ENCODE results near the gene CCND2. TPM values are rescaled to one million over a fixed set of nuclear protein-coding genes. Genes with fewer than 3 reads are reported as not detected.

Gene CCND2
- total and polyA plus RNA-seq, 5 donors from 2014 or later = 51.8 to 206 (median 65.7) TPM

DNA sequence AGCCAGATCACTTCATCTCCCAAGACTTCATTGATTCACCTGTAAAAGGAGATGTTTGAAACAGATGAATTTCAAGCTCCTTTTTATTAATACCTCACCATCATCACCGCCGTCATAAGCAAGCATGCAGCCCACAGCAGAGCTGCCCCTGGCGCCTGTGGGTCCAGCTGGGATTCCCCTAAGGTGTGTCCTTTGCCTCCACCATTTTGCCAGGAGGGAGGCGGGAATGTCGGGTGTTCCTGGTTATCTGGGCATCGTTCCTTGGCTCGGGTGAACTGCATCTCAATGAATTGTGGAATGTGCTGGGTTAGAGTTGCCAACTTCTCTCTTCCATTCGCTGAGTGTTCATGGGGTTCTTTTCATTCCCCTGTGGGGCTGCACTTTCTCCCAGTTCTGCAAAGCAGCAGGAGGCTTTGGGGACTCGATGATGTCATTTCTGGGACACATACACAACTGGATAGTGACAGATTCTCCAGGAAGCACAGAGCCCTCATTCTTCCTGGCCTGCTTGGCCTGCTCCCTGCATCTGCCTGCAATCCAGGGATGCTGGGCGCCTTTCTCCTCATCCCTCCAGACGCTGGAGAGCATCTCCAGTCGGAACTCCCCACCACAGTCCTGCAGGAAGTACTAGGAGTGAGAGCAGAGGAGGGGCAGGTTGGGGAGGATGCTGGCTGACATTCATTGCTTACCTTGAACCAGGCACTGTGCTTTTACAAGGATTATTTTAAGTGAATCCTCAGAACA, 10.1 kb downstream of the CCND2 start:
- peak overlapping the region; percentile 69 to 92 (median 75) for H3K27ac Mint-ChIP-seq
- no peak overlapping the region for H3K4me3 ChIP-seq (ENCODE audit: low read depth, low read length)
- H3K4me3 Mint-ChIP-seq = peak overlapping the region; percentile 3 to 81 (median 32)
- H3K4me1 Mint-ChIP-seq = peaks cover 35 to 94% (median 70%) of the 10 kb centered on the region in 4 donors
- no peaks in the 10 kb centered on the region for H3K9me3 ChIP-seq (ENCODE audit: control insufficient read depth in 2 of 2, low read length in 2 of 2)
- no peaks in the 10 kb centered on the region for H3K27me3 ChIP-seq (ENCODE audit: control insufficient read depth, insufficient read depth, low read length)
- H3K27ac ChIP-seq (ENCODE audit: insufficient read depth, low read length, poor library complexity, severe bottlenecking) = no peak overlapping the region
- H3K4me1 ChIP-seq (ENCODE audit: control insufficient read depth, insufficient read depth, low read length, poor library complexity, severe bottlenecking) = peaks cover 91% of the 10 kb centered on the region
- H3K9me3 Mint-ChIP-seq = no peaks in the 10 kb centered on the region
- ATAC-seq (ENCODE audit: low read depth in 2 of 2) (no peak), DNase-seq (no peak)
- peaks cover 99% of the 10 kb centered on the region for H3K36me3 ChIP-seq (ENCODE audit: control insufficient read depth, insufficient read depth, low read length)
- no peaks in the 10 kb centered on the region for H3K27me3 Mint-ChIP-seq
- H3K36me3 Mint-ChIP-seq = peaks cover 61% of the 10 kb centered on the region

DNA sequence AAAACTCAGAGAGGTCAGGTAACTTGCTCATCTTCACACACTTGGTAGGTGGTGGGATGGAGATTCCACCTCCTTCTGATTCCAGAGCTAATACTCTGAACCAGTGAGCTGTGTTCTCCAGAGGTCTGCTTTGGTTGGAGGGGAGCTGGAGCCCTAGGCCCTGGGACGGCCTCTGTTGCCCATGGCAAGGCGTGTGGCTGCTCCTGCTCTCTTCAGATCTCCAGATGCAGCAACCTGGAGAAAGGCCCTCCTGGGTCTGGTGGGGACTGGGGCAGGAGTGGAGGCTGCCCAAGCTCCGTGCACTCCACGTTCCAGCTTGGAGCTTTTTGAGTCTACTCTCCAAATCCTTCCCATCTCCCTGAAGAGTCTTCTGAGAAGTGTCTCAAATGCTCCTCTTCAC, 10.7 kb downstream of the CCND2 start:
- peaks cover 30 to 94% (median 67%) of the 10 kb centered on the region in 4 donors for H3K4me1 Mint-ChIP-seq
- H3K9me3 Mint-ChIP-seq = no peaks in the 10 kb centered on the region
- H3K4me3 Mint-ChIP-seq = peak overlapping the region in 1 of 4 donors; percentile 19
- ATAC-seq (ENCODE audit: low read depth in 2 of 2) (no peak), DNase-seq (no peak)
- Histone ChIP-seq H3K4me1 (ENCODE audit: control insufficient read depth, insufficient read depth, low read length, poor library complexity, severe bottlenecking) (peaks cover 90% of the 10 kb centered on the region), H3K27ac (ENCODE audit: insufficient read depth, low read length, poor library complexity, severe bottlenecking) (no peak overlapping the region), H3K36me3 (ENCODE audit: control insufficient read depth, insufficient read depth, low read length) (peaks cover 99% of the 10 kb centered on the region), H3K9me3 (ENCODE audit: control insufficient read depth in 2 of 2, low read length in 2 of 2) (no peaks in the 10 kb centered on the region), H3K27me3 (ENCODE audit: control insufficient read depth, insufficient read depth, low read length) (no peaks in the 10 kb centered on the region), H3K4me3 (ENCODE audit: low read depth, low read length) (no peak overlapping the region)
- H3K36me3 Mint-ChIP-seq = peaks cover 61% of the 10 kb centered on the region
- H3K27me3 Mint-ChIP-seq = no peaks in the 10 kb centered on the region
- peak overlapping the region in 1 of 3 donors; percentile 69 for H3K27ac Mint-ChIP-seq

DNA sequence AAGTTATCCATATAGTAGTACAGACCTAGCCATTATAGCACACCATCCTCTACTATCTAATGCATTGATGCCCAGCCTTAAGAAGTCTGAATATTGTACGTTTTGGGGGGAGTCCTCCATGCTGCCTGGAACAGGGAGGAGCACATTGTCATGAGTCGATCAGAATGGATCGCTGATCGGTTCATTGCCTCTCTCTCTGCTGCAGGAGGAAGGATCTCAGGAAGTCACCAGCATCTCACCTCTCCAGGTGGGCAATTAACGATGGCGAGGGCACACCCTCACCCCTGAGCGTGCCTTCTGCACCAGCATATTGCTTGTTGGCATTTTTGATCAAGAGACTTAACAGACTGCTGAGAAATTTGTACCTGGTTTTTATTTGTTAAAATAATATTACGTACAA, 11.5 kb downstream of the CCND2 start:
- Histone ChIP-seq H3K4me3 (ENCODE audit: low read depth, low read length) (no peak overlapping the region), H3K4me1 (ENCODE audit: control insufficient read depth, insufficient read depth, low read length, poor library complexity, severe bottlenecking) (peaks cover 90% of the 10 kb centered on the region), H3K36me3 (ENCODE audit: control insufficient read depth, insufficient read depth, low read length) (peaks cover 99% of the 10 kb centered on the region), H3K27ac (ENCODE audit: insufficient read depth, low read length, poor library complexity, severe bottlenecking) (peak overlapping the region; percentile 28), H3K27me3 (ENCODE audit: control insufficient read depth, insufficient read depth, low read length) (no peaks in the 10 kb centered on the region), H3K9me3 (ENCODE audit: control insufficient read depth in 2 of 2, low read length in 2 of 2) (no peaks in the 10 kb centered on the region)
- Mint-ChIP-seq H3K27me3 (no peaks in the 10 kb centered on the region), H3K4me1 (peaks cover 25 to 93% (median 63%) of the 10 kb centered on the region in 4 donors), H3K4me3 (peak overlapping the region in 1 of 4 donors; percentile 63), H3K36me3 (peaks cover 58% of the 10 kb centered on the region), H3K9me3 (no peaks in the 10 kb centered on the region), H3K27ac (peak overlapping the region in 2 of 3 donors; percentile 62 to 90)
- no peak for DNase-seq
- ATAC-seq (ENCODE audit: low read depth in 2 of 2) = no peak

DNA sequence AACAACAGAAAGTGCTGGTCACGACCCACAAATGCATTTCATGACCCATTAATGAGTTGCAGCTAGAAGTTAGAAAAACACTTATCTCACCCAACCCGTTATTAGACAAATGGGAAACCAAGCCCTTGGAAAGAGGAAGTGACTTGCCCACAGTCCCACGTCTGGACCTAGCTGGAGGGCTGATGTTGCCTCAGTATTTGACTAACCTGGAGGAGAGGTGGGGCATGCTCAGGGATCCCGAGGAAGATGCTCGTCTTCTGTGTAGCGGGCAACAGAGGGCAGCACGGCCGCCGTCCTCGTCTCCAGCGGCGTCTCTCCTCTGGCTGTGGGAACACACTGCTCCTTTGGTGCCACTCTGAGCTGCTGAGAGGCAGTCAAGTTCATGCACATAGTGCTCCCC, 12.7 kb downstream of the CCND2 start:
- peaks cover 54% of the 10 kb centered on the region for H3K36me3 Mint-ChIP-seq
- H3K9me3 ChIP-seq (ENCODE audit: control insufficient read depth in 2 of 2, low read length in 2 of 2) = no peaks in the 10 kb centered on the region
- H3K4me3 ChIP-seq (ENCODE audit: low read depth, low read length) = peak overlapping the region; percentile 16
- H3K4me3 Mint-ChIP-seq = peak overlapping the region in 2 of 4 donors; percentile 63 to 64
- peak overlapping the region; percentile 38 to 90 (median 55) for H3K27ac Mint-ChIP-seq
- ATAC-seq (ENCODE audit: low read depth in 2 of 2) (no peak), DNase-seq (no peak)
- H3K4me1 ChIP-seq (ENCODE audit: control insufficient read depth, insufficient read depth, low read length, poor library complexity, severe bottlenecking) = peaks cover 85% of the 10 kb centered on the region
- H3K9me3 Mint-ChIP-seq = no peaks in the 10 kb centered on the region
- peaks cover 26 to 93% (median 62%) of the 10 kb centered on the region in 4 donors for H3K4me1 Mint-ChIP-seq
- no peaks in the 10 kb centered on the region for H3K27me3 Mint-ChIP-seq
- no peaks in the 10 kb centered on the region for H3K27me3 ChIP-seq (ENCODE audit: control insufficient read depth, insufficient read depth, low read length)
- H3K27ac ChIP-seq (ENCODE audit: insufficient read depth, low read length, poor library complexity, severe bottlenecking) = peak overlapping the region; percentile 41
- peaks cover 98% of the 10 kb centered on the region for H3K36me3 ChIP-seq (ENCODE audit: control insufficient read depth, insufficient read depth, low read length)

DNA sequence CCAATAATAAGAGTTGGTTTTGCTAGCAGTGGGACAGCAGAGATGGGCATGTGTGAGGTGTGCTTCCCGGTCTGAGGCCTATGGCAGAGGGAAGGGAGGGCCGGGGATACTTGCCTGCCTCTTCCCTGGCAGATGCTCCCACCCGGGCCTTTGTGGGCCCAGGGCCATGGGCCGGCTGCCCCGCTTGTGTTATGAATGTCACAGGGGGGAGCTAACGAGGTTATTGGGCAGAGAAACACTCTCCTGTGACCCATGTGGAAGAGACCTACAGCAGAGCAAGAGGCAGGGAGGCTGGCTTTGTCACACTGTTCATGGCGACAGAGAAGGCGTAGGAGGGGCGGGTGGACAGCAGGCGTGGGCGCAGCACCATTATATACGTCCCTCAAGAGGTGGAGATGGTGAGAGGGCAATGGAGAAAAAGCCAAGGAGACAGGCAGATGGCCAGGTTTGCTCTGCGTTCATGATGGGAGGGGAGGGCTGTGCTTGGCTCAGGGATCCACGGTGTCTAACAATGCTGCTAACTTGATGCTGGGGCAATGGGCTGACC, 13.3 kb downstream of the CCND2 start:
- H3K27ac ChIP-seq (ENCODE audit: insufficient read depth, low read length, poor library complexity, severe bottlenecking) = peak overlapping the region; percentile 24
- peak overlapping the region; percentile 78 to 92 (median 88) for H3K27ac Mint-ChIP-seq

DNA sequence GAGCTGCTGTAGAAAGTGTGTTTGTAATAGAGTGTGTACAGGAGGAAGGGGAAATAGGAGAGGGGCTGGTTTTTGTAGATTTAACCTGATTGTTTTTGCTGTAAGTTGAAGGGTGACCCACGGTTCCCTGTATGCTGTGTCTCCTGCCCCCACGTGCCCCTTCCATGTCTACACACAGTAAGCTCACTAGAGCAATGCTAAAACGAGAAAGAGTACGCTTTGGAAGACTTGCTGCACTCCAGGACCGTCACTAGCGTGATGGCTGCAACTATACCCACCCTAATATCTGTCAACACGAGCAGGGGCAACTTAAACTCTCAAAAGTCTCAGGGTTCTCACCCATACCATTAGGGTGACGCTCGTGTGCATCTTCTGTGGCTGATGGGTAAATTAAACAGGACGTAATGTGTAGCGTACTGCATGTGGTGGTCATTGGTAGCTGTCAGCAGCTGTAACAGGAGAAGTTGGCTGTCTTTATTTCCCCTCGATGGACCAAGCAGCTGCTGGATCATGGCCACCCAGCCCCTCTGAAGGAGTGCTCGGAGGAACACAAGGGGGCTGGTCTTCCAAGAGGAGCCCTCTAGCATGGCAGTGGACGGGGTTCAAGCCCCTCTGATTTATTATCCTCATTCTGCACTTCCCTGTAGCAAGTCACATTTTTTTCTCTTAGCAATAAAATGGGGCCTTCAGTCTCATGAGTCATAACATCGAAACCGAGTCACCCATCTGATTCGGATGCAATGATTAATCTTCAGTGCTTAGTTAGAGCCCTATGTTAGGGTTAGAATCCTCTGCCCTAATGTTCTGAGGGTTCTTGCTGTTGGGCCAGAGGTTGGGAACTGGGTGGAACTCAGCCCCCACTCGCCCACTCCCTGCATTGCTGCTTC, 14.0 kb downstream of the CCND2 start:
- Histone ChIP-seq H3K27ac (ENCODE audit: insufficient read depth, low read length, poor library complexity, severe bottlenecking) (peak overlapping the region; percentile 49), H3K4me1 (ENCODE audit: control insufficient read depth, insufficient read depth, low read length, poor library complexity, severe bottlenecking) (peaks cover 91% of the 10 kb centered on the region), H3K9me3 (ENCODE audit: control insufficient read depth in 2 of 2, low read length in 2 of 2) (no peaks in the 10 kb centered on the region), H3K4me3 (ENCODE audit: low read depth, low read length) (peak overlapping the region; percentile 32), H3K27me3 (ENCODE audit: control insufficient read depth, insufficient read depth, low read length) (no peaks in the 10 kb centered on the region), H3K36me3 (ENCODE audit: control insufficient read depth, insufficient read depth, low read length) (peaks cover 99% of the 10 kb centered on the region)
- Mint-ChIP-seq H3K4me1 (peaks cover 40 to 96% (median 66%) of the 10 kb centered on the region in 4 donors), H3K27me3 (no peaks in the 10 kb centered on the region), H3K36me3 (peaks cover 60% of the 10 kb centered on the region), H3K4me3 (peak overlapping the region; percentile 19 to 92 (median 68)), H3K27ac (peak overlapping the region; percentile 78 to 97 (median 90)), H3K9me3 (no peaks in the 10 kb centered on the region)
- ATAC-seq (ENCODE audit: low read depth in 2 of 2) (peak; percentile 52 to 63), DNase-seq (no peak)

More for the DNA sequence above, 13.3 kb downstream of the CCND2 start:
- Histone ChIP-seq H3K4me1 (ENCODE audit: control insufficient read depth, insufficient read depth, low read length, poor library complexity, severe bottlenecking) (peaks cover 89% of the 10 kb centered on the region), H3K27me3 (ENCODE audit: control insufficient read depth, insufficient read depth, low read length) (no peaks in the 10 kb centered on the region), H3K9me3 (ENCODE audit: control insufficient read depth in 2 of 2, low read length in 2 of 2) (no peaks in the 10 kb centered on the region), H3K36me3 (ENCODE audit: control insufficient read depth, insufficient read depth, low read length) (peaks cover 99% of the 10 kb centered on the region), H3K4me3 (ENCODE audit: low read depth, low read length) (peak overlapping the region; percentile 32)
- no peak for DNase-seq
- ATAC-seq (ENCODE audit: low read depth in 2 of 2) = no peak
- Mint-ChIP-seq H3K36me3 (peaks cover 59% of the 10 kb centered on the region), H3K4me1 (peaks cover 32 to 95% (median 65%) of the 10 kb centered on the region in 4 donors), H3K27me3 (no peaks in the 10 kb centered on the region), H3K9me3 (no peaks in the 10 kb centered on the region), H3K4me3 (peak overlapping the region; percentile 44 to 92 (median 68))

DNA sequence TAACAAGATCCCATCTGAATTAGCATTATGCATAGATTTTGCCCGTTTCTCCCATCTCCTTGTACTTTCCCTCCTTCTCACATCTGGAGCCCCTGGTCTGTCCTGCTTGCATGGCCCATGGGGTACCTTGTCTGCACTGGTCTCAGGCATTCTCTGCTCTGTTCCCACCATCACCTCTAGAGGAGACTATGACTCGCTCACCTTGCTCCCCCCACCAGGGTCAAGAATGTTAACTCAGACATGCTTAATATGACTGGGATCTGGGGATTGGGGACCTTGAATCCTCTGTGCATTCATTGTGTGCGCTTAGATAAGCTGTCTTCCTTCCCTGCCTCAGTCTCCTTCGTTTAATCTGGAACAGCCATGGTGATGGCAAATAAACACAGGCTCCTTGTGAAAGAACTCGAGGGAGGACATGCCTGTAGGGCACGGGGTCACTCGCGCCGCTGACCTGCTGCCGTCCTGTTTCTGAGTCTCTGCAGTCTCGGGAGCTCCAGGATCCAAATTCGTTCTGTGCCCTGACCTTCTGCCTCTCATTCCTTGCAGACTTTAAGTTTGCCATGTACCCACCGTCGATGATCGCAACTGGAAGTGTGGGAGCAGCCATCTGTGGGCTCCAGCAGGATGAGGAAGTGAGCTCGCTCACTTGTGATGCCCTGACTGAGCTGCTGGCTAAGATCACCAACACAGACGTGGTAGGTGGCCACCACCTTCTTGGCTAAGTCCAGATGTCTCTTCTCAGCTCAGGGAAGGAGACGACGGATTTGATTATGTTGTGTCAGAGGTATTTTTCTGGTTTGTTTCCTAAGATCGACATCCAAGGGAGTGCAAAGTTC, 15.0 kb downstream of the CCND2 start:
- Mint-ChIP-seq H3K4me3 (peak overlapping the region; percentile 2 to 72 (median 34)), H3K27ac (peak overlapping the region; percentile 78 to 97 (median 90)), H3K4me1 (peaks cover 45 to 97% (median 68%) of the 10 kb centered on the region in 4 donors), H3K9me3 (no peaks in the 10 kb centered on the region), H3K36me3 (peaks cover 67% of the 10 kb centered on the region), H3K27me3 (no peaks in the 10 kb centered on the region)
- Histone ChIP-seq H3K4me1 (ENCODE audit: control insufficient read depth, insufficient read depth, low read length, poor library complexity, severe bottlenecking) (peaks cover 89% of the 10 kb centered on the region), H3K9me3 (ENCODE audit: control insufficient read depth in 2 of 2, low read length in 2 of 2) (no peaks in the 10 kb centered on the region), H3K4me3 (ENCODE audit: low read depth, low read length) (no peak overlapping the region), H3K36me3 (ENCODE audit: control insufficient read depth, insufficient read depth, low read length) (peaks cover 99% of the 10 kb centered on the region), H3K27ac (ENCODE audit: insufficient read depth, low read length, poor library complexity, severe bottlenecking) (peak overlapping the region; percentile 49), H3K27me3 (ENCODE audit: control insufficient read depth, insufficient read depth, low read length) (no peaks in the 10 kb centered on the region)
- no peak for DNase-seq
- ATAC-seq (ENCODE audit: low read depth in 2 of 2) = no peak
